Caki2 (cell line): Measurements from ENCODE around the gene FHIT. TPM values are rescaled to one million over a fixed set of nuclear protein-coding genes. Genes with fewer than 3 reads are reported as not detected.
"Not testable (repeated sequence)": the region's sequence is repeated elsewhere in the genome, so short reads cannot be mapped to it uniquely, and the experiment has no call there.

ENCODE experiments used
- DNase-seq: peaks from one replicate; pipeline ENCODE4 v3.0.0-alpha.2; 2015; ENCODE audit warnings: low read depth
- in situ Hi-C: cut with HindIII; loops from 2 replicates; pipeline ENCODE4 v1.10.0; 2016; ENCODE audit warnings: low sequenced_read_pairs, low pct_unique_long_range_greater_than_20kb, mixed read lengths
- total RNA-seq: library from RNA; depleted of rRNA; stranded (reverse); fragments of >200 nt; shearing (Covaris generic); gene quantifications from 2 replicates; pipeline ENCODE4 v1.2.3, GENCODE V29; 2014; ENCODE audit warnings: low replicate concordance

FHIT gene
- total RNA-seq, 1 experiment from 2014 or later, result 4.8 TPM

GRCh38 chr3:59982510-59982909 lies 1268.7 kb downstream of the FHIT start:
- no peak for DNase-seq
- in situ Hi-C loops, result no loop called here

- DNase-seq, result no peak
- in situ Hi-C loops, result no loop called here
Measured at GRCh38 chr3:59981377-59981776, 1269.9 kb downstream of the FHIT start.

GRCh38 chr3:59980576-59980975 lies 1270.7 kb downstream of the FHIT start:
- in situ Hi-C loops, result no loop called here
- no peak for DNase-seq

- no peak for DNase-seq
- in situ Hi-C loops, result no loop called here
Measured at GRCh38 chr3:59979542-59979941, 1271.7 kb downstream of the FHIT start.

GRCh38 chr3:59978979-59979378 lies 1272.3 kb downstream of the FHIT start:
- in situ Hi-C loops, result no loop called here

GRCh38 chr3:59970796-59971195 lies 1280.5 kb downstream of the FHIT start:
- DNase-seq, result no peak
- in situ Hi-C loops, result no loop called here

More at GRCh38 chr3:59978979-59979378, 1272.3 kb downstream of the FHIT start:
- DNase-seq, result no peak

GRCh38 chr3:59970376-59970775 lies 1280.9 kb downstream of the FHIT start:
- DNase-seq, result no peak
- in situ Hi-C loops, result no loop called here

GRCh38 chr3:59968513-59969045 lies 1282.7 kb downstream of the FHIT start:
- no peak for DNase-seq
- in situ Hi-C loops, result no loop called here

GRCh38 chr3:59963676-59964075 lies 1287.6 kb downstream of the FHIT start:
- in situ Hi-C loops, result no loop called here
- DNase-seq, result no peak

- no peak for DNase-seq
- in situ Hi-C loops, result no loop called here
Measured at GRCh38 chr3:59957150-59957549, 1294.1 kb downstream of the FHIT start.

- no peak for DNase-seq
- in situ Hi-C loops, result no loop called here
Measured at GRCh38 chr3:59953104-59953503, 1298.1 kb downstream of the FHIT start.

GRCh38 chr3:59949311-59949710 lies 1301.9 kb downstream of the FHIT start:
- no peak for DNase-seq
- in situ Hi-C loops, result no loop called here

GRCh38 chr3:59946401-59946800 lies 1304.9 kb downstream of the FHIT start:
- in situ Hi-C loops, result no loop called here
- DNase-seq, result no peak

GRCh38 chr3:59940718-59941117 lies 1310.5 kb downstream of the FHIT start:
- in situ Hi-C loops, result no loop called here
- DNase-seq, result no peak

- DNase-seq, result no peak
- in situ Hi-C loops, result no loop called here
Measured at GRCh38 chr3:59939826-59940426, 1311.3 kb downstream of the FHIT start.

GRCh38 chr3:59938828-59939227 lies 1312.4 kb downstream of the FHIT start:
- in situ Hi-C loops, result no loop called here
- no peak for DNase-seq

GRCh38 chr3:59937201-59937600 lies 1314.1 kb downstream of the FHIT start:
- in situ Hi-C loops, result no loop called here
- no peak for DNase-seq

GRCh38 chr3:59936472-59936871 lies 1314.8 kb downstream of the FHIT start:
- in situ Hi-C loops, result no loop called here
- DNase-seq, result no peak

- no peak for DNase-seq
- in situ Hi-C loops, result no loop called here
Measured at GRCh38 chr3:59935025-59935424, 1316.2 kb downstream of the FHIT start.

GRCh38 chr3:59934560-59934959 lies 1316.7 kb downstream of the FHIT start:
- DNase-seq, in situ Hi-C loops: not testable (repeated sequence)
